NT2/D1 (cell line): ENCODE results near the gene PRR23E.

Source experiments
- SUZ12 ChIP-seq: IDR thresholded peaks from 2 replicates; pipeline ENCODE4 v1.6.1; 2011; ENCODE audit not compliant: insufficient read length, insufficient read depth; ENCODE audit errors: extremely low read depth
- YY1 ChIP-seq: IDR thresholded peaks from 2 replicates; pipeline ENCODE4 v1.6.1; 2011; ENCODE audit not compliant: insufficient read length, insufficient read depth

- TF ChIP-seq YY1 (no peak), SUZ12 (no peak)
Observed at GRCh38 chr3:127215714-127216414, 22.9 kb downstream of the PRR23E start.
